Measurements from ENCODE around the gene GLIS1.

DNA sequence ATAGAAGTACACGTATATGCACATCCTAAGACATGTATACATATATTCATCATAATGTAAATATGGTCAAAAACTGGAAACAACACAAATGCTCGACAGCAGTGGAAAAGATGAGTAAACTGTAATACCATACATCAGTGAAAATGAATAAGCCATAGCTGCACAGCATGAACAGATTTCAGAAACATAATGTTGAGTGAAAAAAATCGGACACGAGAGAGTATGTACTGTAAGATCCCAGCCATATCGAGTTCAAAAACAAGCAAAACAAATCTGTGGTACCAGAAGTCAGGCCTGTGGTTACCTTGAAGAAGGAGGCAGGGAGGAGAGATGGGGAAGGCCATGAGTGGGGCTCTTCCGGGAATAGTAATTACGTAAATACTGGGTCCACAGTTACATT lies 90.4 kb downstream of the GLIS1 start:
- TF ChIP-seq, protein P1, sequence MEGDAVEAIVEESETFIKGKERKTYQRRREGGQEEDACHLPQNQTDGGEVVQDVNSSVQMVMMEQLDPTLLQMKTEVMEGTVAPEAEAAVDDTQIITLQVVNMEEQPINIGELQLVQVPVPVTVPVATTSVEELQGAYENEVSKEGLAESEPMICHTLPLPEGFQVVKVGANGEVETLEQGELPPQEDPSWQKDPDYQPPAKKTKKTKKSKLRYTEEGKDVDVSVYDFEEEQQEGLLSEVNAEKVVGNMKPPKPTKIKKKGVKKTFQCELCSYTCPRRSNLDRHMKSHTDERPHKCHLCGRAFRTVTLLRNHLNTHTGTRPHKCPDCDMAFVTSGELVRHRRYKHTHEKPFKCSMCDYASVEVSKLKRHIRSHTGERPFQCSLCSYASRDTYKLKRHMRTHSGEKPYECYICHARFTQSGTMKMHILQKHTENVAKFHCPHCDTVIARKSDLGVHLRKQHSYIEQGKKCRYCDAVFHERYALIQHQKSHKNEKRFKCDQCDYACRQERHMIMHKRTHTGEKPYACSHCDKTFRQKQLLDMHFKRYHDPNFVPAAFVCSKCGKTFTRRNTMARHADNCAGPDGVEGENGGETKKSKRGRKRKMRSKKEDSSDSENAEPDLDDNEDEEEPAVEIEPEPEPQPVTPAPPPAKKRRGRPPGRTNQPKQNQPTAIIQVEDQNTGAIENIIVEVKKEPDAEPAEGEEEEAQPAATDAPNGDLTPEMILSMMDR (IDR thresholded peaks at IDR 0.05; ENCODE audit: insufficient read depth, low read depth, low read length) = no peak
- TF ChIP-seq EZH2 (IDR thresholded peaks at IDR 0.05; ENCODE audit: insufficient read depth, low read length) = no peak
